IMR-90 (cell line): ENCODE data around the gene PTCH1. TPM values are rescaled to one million over a fixed set of nuclear protein-coding genes. Genes with fewer than 3 reads are reported as not detected.

ENCODE experiments used
- ATAC-seq: fragments of 200-7000 bp; cut with Tn5 transposase; 2 replicates; pipeline ENCODE4 v1.9.1; 2020; ENCODE audit warnings: low read depth, mild to moderate bottlenecking, moderate library complexity
- BruUV-seq: library from RNA; stranded (reverse); fragments of 400-500 nt; replicated peaks from 2 replicates; lab custom pipeline; 2021; lab: Mats Ljungman, UMichigan
- CTCF ChIA-PET: fragments of 300-600 bp; formaldehyde crosslinking; extraction: SDS; loops from one replicate; lab custom pipeline; 2021; ENCODE audit warnings: antibody characterized with exemption; lab: Yijun Ruan, JAX
- POLR2A ChIA-PET: fragments of 300-600 bp; sonication (Branson Sonifier 250); formaldehyde crosslinking; loops from one replicate; lab custom pipeline; 2022; ENCODE audit warnings: antibody characterized with exemption; ENCODE audit not compliant: unreplicated experiment; lab: Charles Lee
- DNase-seq: peaks from one replicate; pipeline ENCODE4 v3.0.0; 2013
- H2AFZ ChIP-seq: replicated peaks from 2 replicates; pipeline ENCODE3; 2013; ENCODE audit warnings: low read length, mild to moderate bottlenecking; ENCODE audit not compliant: poor library complexity
- H2AK5ac ChIP-seq: 2 replicates; pipeline ENCODE4 v1.6.1; 2013; ENCODE audit warnings: low read depth, low read length, inconsistent platforms
- H2AK9ac ChIP-seq: replicated peaks from 2 replicates; pipeline ENCODE3; 2013; ENCODE audit warnings: mild to moderate bottlenecking, low read depth, low read length, moderate library complexity; ENCODE audit not compliant: poor library complexity
- H2BK120ac ChIP-seq: 2 replicates; pipeline ENCODE4 v1.6.1; 2013; ENCODE audit warnings: low read depth, low read length, inconsistent platforms
- H2BK15ac ChIP-seq: 3 replicates; pipeline ENCODE4 v1.6.1; 2013; ENCODE audit warnings: low read depth, low read length, inconsistent platforms
- H2BK20ac ChIP-seq: 2 replicates; pipeline ENCODE4 v1.6.1; 2013; ENCODE audit warnings: low read depth, mild to moderate bottlenecking, inconsistent platforms, low read length, moderate library complexity
- H2BK5ac ChIP-seq: 2 replicates; pipeline ENCODE4 v1.6.1; 2013; ENCODE audit warnings: mild to moderate bottlenecking, low read depth, low read length, inconsistent platforms; ENCODE audit not compliant: poor library complexity, severe bottlenecking
- H3K14ac ChIP-seq: replicated peaks from 2 replicates; pipeline ENCODE4 v1.6.1; 2013; ENCODE audit warnings: low read depth, low read length, inconsistent platforms
- H3K18ac ChIP-seq: 2 replicates; pipeline ENCODE4 v1.6.1; 2013; ENCODE audit warnings: low read depth, low read length, control low read depth
- H3K23ac ChIP-seq: 2 replicates; pipeline ENCODE4 v1.6.1; 2013; ENCODE audit warnings: low read depth, low read length, inconsistent platforms
- H3K27ac ChIP-seq: 2 replicates; pipeline ENCODE4 v1.5.1; 2013; ENCODE audit warnings: mild to moderate bottlenecking, control low read depth, low read length; ENCODE audit not compliant: insufficient read depth
- H3K27me3 ChIP-seq: 2 replicates; pipeline ENCODE4 v1.6.1; 2013; ENCODE audit warnings: low read length; ENCODE audit not compliant: control insufficient read depth, insufficient read depth
- H3K36me3 ChIP-seq: 2 replicates; pipeline ENCODE4 v1.6.1; 2013; ENCODE audit warnings: low read length, mixed read lengths; ENCODE audit not compliant: control insufficient read depth, insufficient read depth
- H3K4ac ChIP-seq: 2 replicates; pipeline ENCODE4 v1.6.1; 2013; ENCODE audit warnings: low read depth, low read length, inconsistent platforms
- H3K4me1 ChIP-seq: 2 replicates; pipeline ENCODE4 v1.6.1; 2013; ENCODE audit warnings: low read length, mixed read lengths; ENCODE audit not compliant: control insufficient read depth, insufficient read depth
- H3K4me2 ChIP-seq: 2 replicates; pipeline ENCODE4 v1.6.1; 2013; ENCODE audit warnings: low read depth, mild to moderate bottlenecking, control low read depth, low read length, moderate library complexity
- H3K4me3 ChIP-seq: 2 replicates; pipeline ENCODE4 v1.5.1; 2013; ENCODE audit warnings: low read depth, mild to moderate bottlenecking, control low read depth, low read length, moderate library complexity; ENCODE audit not compliant: insufficient read depth
- H3K56ac ChIP-seq: 2 replicates; pipeline ENCODE4 v1.6.1; 2013; ENCODE audit warnings: low read length, inconsistent platforms; ENCODE audit not compliant: insufficient read depth; ENCODE audit errors: extremely low read depth
- H3K79me1 ChIP-seq, 2 experiments: 2 replicates each; pipeline ENCODE4 v1.6.1; 2013; ENCODE audit warnings: low read length in 2 of 2, inconsistent platforms in 1 of 2, low read depth in 1 of 2
- H3K9ac ChIP-seq: 2 replicates; pipeline ENCODE4 v1.6.1; 2013; ENCODE audit warnings: low read depth, low read length, control low read depth
- H3K9me1 ChIP-seq: 2 replicates; pipeline ENCODE4 v1.6.1; 2013; ENCODE audit warnings: low read length, inconsistent platforms; ENCODE audit not compliant: insufficient read depth
- H3K9me3 ChIP-seq: 2 replicates; pipeline ENCODE4 v1.6.1; 2013; ENCODE audit warnings: low read length; ENCODE audit not compliant: control insufficient read depth, insufficient read depth
- H4K20me1 ChIP-seq: 2 replicates; pipeline ENCODE4 v1.6.1; 2013; ENCODE audit warnings: low read length, inconsistent platforms; ENCODE audit not compliant: insufficient read depth
- H4K5ac ChIP-seq: 2 replicates; pipeline ENCODE4 v1.6.1; 2013; ENCODE audit warnings: mild to moderate bottlenecking, low read depth, low read length, control low read depth
- H4K8ac ChIP-seq, 2 experiments: 2 replicates each; pipeline ENCODE4 v1.6.1; 2013; ENCODE audit warnings: low read depth in 2 of 2, low read length in 2 of 2, control low read depth in 1 of 2, inconsistent platforms in 1 of 2
- H4K91ac ChIP-seq: 2 replicates; pipeline ENCODE4 v1.6.1; 2013; ENCODE audit warnings: low read depth, low read length, inconsistent platforms; ENCODE audit not compliant: insufficient read depth
- BHLHE40 ChIP-seq: fragments of 150-350 bp; IDR thresholded peaks from 2 replicates; pipeline ENCODE4 v1.6.1; 2016; ENCODE audit warnings: mild to moderate bottlenecking, low read depth, low read length
- CEBPB ChIP-seq: IDR thresholded peaks from 2 replicates; pipeline ENCODE4 v1.6.1; 2012; ENCODE audit warnings: low read depth, low read length, improper control_type of control experiment
- FOS ChIP-seq: fragments of 150-350 bp; IDR thresholded peaks from 2 replicates; pipeline ENCODE4 v1.6.1; 2016; ENCODE audit warnings: low read depth, low read length
- MAFK ChIP-seq: IDR thresholded peaks from 2 replicates; pipeline ENCODE4 v1.6.1; 2012; ENCODE audit warnings: low read depth, low read length, improper control_type of control experiment
- MAZ ChIP-seq: IDR thresholded peaks from 2 replicates; pipeline ENCODE4 v1.6.1; 2012; ENCODE audit warnings: low read depth, mild to moderate bottlenecking, low read length, improper control_type of control experiment, moderate library complexity, borderline replicate concordance
- NFE2L2 ChIP-seq: fragments of 150-350 bp; IDR thresholded peaks from 2 replicates; pipeline ENCODE4 v1.6.1; 2016; ENCODE audit warnings: low read depth, mild to moderate bottlenecking, low read length
- RAD21 ChIP-seq: IDR thresholded peaks from 2 replicates; pipeline ENCODE4 v1.6.1; 2012; ENCODE audit warnings: low read length, improper control_type of control experiment
- USF2 ChIP-seq: fragments of 150-350 bp; IDR thresholded peaks from 2 replicates; pipeline ENCODE4 v1.6.1; 2017; ENCODE audit warnings: mild to moderate bottlenecking, antibody characterized with exemption, low read length, low read depth
- whole genome bisulfite sequencing, 2 experiments: methylation state at CpG; one replicate each; pipeline versions ENCODE4 v1.1.5 to v1.1.7; 2013; ENCODE audit warnings: missing lambda C conversion rate in 2 of 2; ENCODE audit not compliant: insufficient read length in 1 of 2; ENCODE audit errors: extremely low coverage in 2 of 2; 5-methylcytosine and 5-hydroxymethylcytosine counted together
- dilution Hi-C: fragments of 300-500 bp; cut with HindIII; formaldehyde crosslinking; loops from one replicate; pipeline ENCODE4 v1.14.3; 2018; ENCODE audit warnings: low sequenced_read_pairs; ENCODE audit not compliant: unreplicated experiment
- in situ Hi-C: fragments of 300-500 bp; cut with MboI; formaldehyde crosslinking; loops from 3 replicates; pipeline ENCODE4 v1.14.3; 2019; ENCODE audit warnings: low sequenced_read_pairs, inconsistent platforms, mixed read lengths
- intact Hi-C: fragments of 100-400 bp; cut with micrococcal nuclease; formaldehyde crosslinking; loops from 2 replicates; pipeline ENCODE4 v1.10.0; 2022
- polyA plus RNA-seq, 3 experiments: library from polyadenylated mRNA; depleted of rRNA; stranded (reverse); fragments of >200 nt; gene quantifications; 2 replicates each; pipeline ENCODE4 v1.2.3, GENCODE V29; 2012; ENCODE audit warnings: low replicate concordance in 1 of 3
- total RNA-seq: library from RNA; depleted of rRNA; stranded (reverse); fragments of >200 nt; gene quantifications from 2 replicates; pipeline ENCODE4 v1.2.3, GENCODE V29; 2012

Gene PTCH1
- total and polyA plus RNA-seq, 2 of the 4 experiments (the other 2 are of a cell fraction) = 4.1 to 5.0 TPM

GRCh38 chr9:95422650-95423049 is 94.1 kb downstream of the PTCH1 start:
- CTCF ChIA-PET = no interaction called here
- BruUV-seq = no TSS peak
- POLR2A ChIA-PET = no interaction called here
- Histone ChIP-seq H2BK120ac (no peak overlapping the region), H3K56ac (no peak overlapping the region), H3K18ac (no peak overlapping the region), H3K36me3 (no peaks in the 10 kb centered on the region), H2BK15ac (no peak overlapping the region), H4K91ac (no peak overlapping the region), H4K20me1 (no peaks in the 10 kb centered on the region), H4K8ac (no peak overlapping the region), H3K4ac (no peak overlapping the region), H2BK5ac (no peak overlapping the region), H3K4me1 (peaks cover 7% of the 10 kb centered on the region), H3K23ac (no peak overlapping the region), H3K9ac (no peak overlapping the region), H2AK5ac (no peak overlapping the region), H2BK20ac (no peak overlapping the region), H4K5ac (no peak overlapping the region), H3K9me3 (peaks cover 11% of the 10 kb centered on the region), H3K14ac (no peak overlapping the region), H3K4me3 (no peak overlapping the region), H3K27me3 (no peaks in the 10 kb centered on the region), H3K4me2 (no peak overlapping the region), H2AFZ (no peak overlapping the region), H2AK9ac (no peak overlapping the region), H3K27ac (no peak overlapping the region), H3K79me1 (no peaks in the 10 kb centered on the region), H3K9me1 (no peaks in the 10 kb centered on the region)
- ATAC-seq (no peak), DNase-seq (no peak)
- TF ChIP-seq BHLHE40 (no peak), NFE2L2 (no peak), MAFK (no peak), RAD21 (no peak), CEBPB (no peak), MAZ (no peak), USF2 (no peak), FOS (no peak)
- intact Hi-C loops = no loop called here
- dilution Hi-C loops = no loop called here
- in situ Hi-C loops = no loop called here
- WGBS, 2 experiments = no CpG with 5 or more reads among the region's 1 CpG
